MM.1S (cell line): ENCODE data around the gene CSTPP1.

Experiments used
- DNase-seq: peaks from one replicate; pipeline ENCODE4 v3.0.0-alpha.2; 2015
- H2AFZ ChIP-seq: fragments of 300-600 bp; sonication (generic); 2 replicates; pipeline ENCODE4 v1.6.0; 2016; ENCODE audit warnings: antibody characterized with exemption, low read length
- H3F3A ChIP-seq: fragments of 300-600 bp; sonication (generic); 2 replicates; pipeline ENCODE4 v1.6.1; 2016; ENCODE audit warnings: mild to moderate bottlenecking, antibody characterized with exemption, low read length, moderate library complexity, mixed read lengths; ENCODE audit not compliant: insufficient read depth
- H3K27ac ChIP-seq: fragments of 300-600 bp; sonication (generic); 2 replicates; pipeline ENCODE4 v1.5.1; 2016; ENCODE audit warnings: mild to moderate bottlenecking, low read length
- H3K27me3 ChIP-seq: fragments of 300-600 bp; sonication (generic); replicated peaks from 2 replicates; pipeline ENCODE4 v1.6.0; 2016; ENCODE audit warnings: low read length; ENCODE audit not compliant: insufficient read depth
- H3K36me3 ChIP-seq: fragments of 300-600 bp; sonication (generic); replicated peaks from 2 replicates; pipeline ENCODE4 v1.6.1; 2016; ENCODE audit warnings: mild to moderate bottlenecking, low read length, mixed read lengths; ENCODE audit not compliant: insufficient read depth
- H3K4me1 ChIP-seq: fragments of 300-600 bp; sonication (generic); 2 replicates; pipeline ENCODE4 v1.6.1; 2016; ENCODE audit warnings: low read length, mixed read lengths
- H3K4me2 ChIP-seq: fragments of 300-600 bp; sonication (generic); 2 replicates; pipeline ENCODE4 v1.6.0; 2016; ENCODE audit warnings: low read depth, low read length
- H3K4me3 ChIP-seq: fragments of 300-600 bp; sonication (generic); 2 replicates; pipeline ENCODE4 v1.5.1; 2016; ENCODE audit warnings: low read length, mixed read lengths
- H3K79me2 ChIP-seq: fragments of 300-600 bp; sonication (generic); 2 replicates; pipeline ENCODE4 v1.6.1; 2016; ENCODE audit warnings: mixed run types, low read length, mixed read lengths
- H3K9ac ChIP-seq: fragments of 300-600 bp; sonication (generic); 2 replicates; pipeline ENCODE4 v1.6.1; 2016; ENCODE audit warnings: low read length, mixed read lengths
- H3K9me2 ChIP-seq: fragments of 300-600 bp; sonication (generic); replicated peaks from 2 replicates; pipeline ENCODE4 v1.6.1; 2016; ENCODE audit warnings: mild to moderate bottlenecking, low read length, mixed read lengths; ENCODE audit not compliant: insufficient read depth
- H3K9me3 ChIP-seq: fragments of 300-600 bp; sonication (generic); replicated peaks from 2 replicates; pipeline ENCODE4 v1.6.1; 2016; ENCODE audit warnings: mild to moderate bottlenecking, low read length, mixed read lengths; ENCODE audit not compliant: insufficient read depth
- H4K20me1 ChIP-seq: fragments of 300-600 bp; sonication (generic); 2 replicates; pipeline ENCODE4 v1.6.1; 2016; ENCODE audit warnings: mild to moderate bottlenecking, low read length, moderate library complexity, mixed read lengths; ENCODE audit not compliant: insufficient read depth
- EZH2 ChIP-seq: fragments of 300-600 bp; sonication (generic); optimal IDR thresholded peaks from 2 replicates; pipeline ENCODE3; 2017; ENCODE audit warnings: low read depth, mild to moderate bottlenecking, antibody characterized with exemption, low read length, mixed read lengths
- EZH2phosphoT487 ChIP-seq: fragments of 300-600 bp; sonication (generic); IDR thresholded peaks from 2 replicates; pipeline ENCODE4 v1.6.1; 2018; ENCODE audit warnings: antibody characterized with exemption, low read length
- TF ChIP-seq, protein P1 (sequence below): fragments of 300-600 bp; sonication (generic); IDR thresholded peaks from 2 replicates; pipeline ENCODE4 v1.5.1; 2016; ENCODE audit warnings: antibody characterized with exemption, low read length, mixed read lengths

The CSTPP1 gene

DNA sequence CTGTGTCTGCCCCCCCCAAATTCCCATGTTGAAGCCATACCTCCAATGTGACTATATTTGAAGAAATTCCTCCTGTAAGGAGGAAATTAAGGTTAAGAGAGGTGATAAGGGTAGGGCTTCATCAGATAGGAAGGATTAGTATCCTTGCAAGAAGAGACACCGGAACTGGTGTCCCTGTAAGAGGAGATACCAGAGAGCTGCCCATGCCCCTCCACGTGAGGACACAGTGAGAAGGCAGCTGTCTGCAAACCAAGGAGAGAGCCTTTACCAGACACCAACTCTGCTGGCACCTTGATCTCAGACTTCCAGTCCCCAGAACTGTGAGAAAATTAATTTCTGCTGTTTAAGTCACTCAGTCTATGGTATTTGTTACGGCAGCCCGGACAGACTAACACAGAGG lies 130.8 kb downstream of the CSTPP1 start:
- H2AFZ ChIP-seq, result no peak overlapping the region
- TF ChIP-seq, protein P1, sequence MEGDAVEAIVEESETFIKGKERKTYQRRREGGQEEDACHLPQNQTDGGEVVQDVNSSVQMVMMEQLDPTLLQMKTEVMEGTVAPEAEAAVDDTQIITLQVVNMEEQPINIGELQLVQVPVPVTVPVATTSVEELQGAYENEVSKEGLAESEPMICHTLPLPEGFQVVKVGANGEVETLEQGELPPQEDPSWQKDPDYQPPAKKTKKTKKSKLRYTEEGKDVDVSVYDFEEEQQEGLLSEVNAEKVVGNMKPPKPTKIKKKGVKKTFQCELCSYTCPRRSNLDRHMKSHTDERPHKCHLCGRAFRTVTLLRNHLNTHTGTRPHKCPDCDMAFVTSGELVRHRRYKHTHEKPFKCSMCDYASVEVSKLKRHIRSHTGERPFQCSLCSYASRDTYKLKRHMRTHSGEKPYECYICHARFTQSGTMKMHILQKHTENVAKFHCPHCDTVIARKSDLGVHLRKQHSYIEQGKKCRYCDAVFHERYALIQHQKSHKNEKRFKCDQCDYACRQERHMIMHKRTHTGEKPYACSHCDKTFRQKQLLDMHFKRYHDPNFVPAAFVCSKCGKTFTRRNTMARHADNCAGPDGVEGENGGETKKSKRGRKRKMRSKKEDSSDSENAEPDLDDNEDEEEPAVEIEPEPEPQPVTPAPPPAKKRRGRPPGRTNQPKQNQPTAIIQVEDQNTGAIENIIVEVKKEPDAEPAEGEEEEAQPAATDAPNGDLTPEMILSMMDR, result no peak
- TF ChIP-seq EZH2phosphoT487 (no peak), EZH2 (no peak)
- H3K27ac ChIP-seq, result no peak overlapping the region
- H3K9me2 ChIP-seq, result no peaks in the 10 kb centered on the region
- no peak overlapping the region for H3K4me2 ChIP-seq
- no peaks in the 10 kb centered on the region for H3K27me3 ChIP-seq
- no peak for DNase-seq
- H4K20me1 ChIP-seq, result no peaks in the 10 kb centered on the region
- H3K79me2 ChIP-seq, result no peaks in the 10 kb centered on the region
- H3K4me1 ChIP-seq, result peaks cover 6% of the 10 kb centered on the region
- H3K36me3 ChIP-seq, result no peaks in the 10 kb centered on the region
- H3K9me3 ChIP-seq, result no peaks in the 10 kb centered on the region
- no peak overlapping the region for H3K9ac ChIP-seq
- no peaks in the 10 kb centered on the region for H3F3A ChIP-seq
- no peak overlapping the region for H3K4me3 ChIP-seq

DNA sequence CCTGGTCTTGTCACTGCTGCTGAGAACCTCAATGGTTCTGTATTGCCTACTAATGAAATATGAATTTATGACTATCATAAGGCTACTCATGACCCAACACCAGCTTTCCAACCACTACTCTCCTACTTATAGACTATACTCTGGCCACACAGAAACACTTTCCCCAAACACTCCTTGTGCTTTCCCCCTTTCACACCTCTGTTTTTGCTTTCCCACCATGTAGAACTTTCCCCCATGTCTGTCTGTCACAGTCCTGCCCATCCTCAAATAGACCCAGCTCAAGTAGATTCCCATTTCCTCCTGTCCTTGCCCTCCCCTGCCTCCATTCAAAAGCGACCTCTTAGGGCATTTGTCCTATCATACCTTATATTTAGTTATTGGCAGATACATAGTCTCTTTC lies 134.2 kb downstream of the CSTPP1 start:
- H3K36me3 ChIP-seq, result no peaks in the 10 kb centered on the region
- no peaks in the 10 kb centered on the region for H3K4me1 ChIP-seq
- H3F3A ChIP-seq, result no peaks in the 10 kb centered on the region
- no peak overlapping the region for H3K4me3 ChIP-seq
- no peak for DNase-seq
- H3K9me3 ChIP-seq, result no peaks in the 10 kb centered on the region
- no peak overlapping the region for H3K9ac ChIP-seq
- H3K27ac ChIP-seq, result no peak overlapping the region
- no peaks in the 10 kb centered on the region for H3K79me2 ChIP-seq
- no peaks in the 10 kb centered on the region for H4K20me1 ChIP-seq
- TF ChIP-seq EZH2 (no peak), EZH2phosphoT487 (no peak)
- TF ChIP-seq, protein P1, result no peak
- no peak overlapping the region for H2AFZ ChIP-seq
- H3K9me2 ChIP-seq, result no peaks in the 10 kb centered on the region
- no peak overlapping the region for H3K4me2 ChIP-seq
- no peaks in the 10 kb centered on the region for H3K27me3 ChIP-seq

DNA sequence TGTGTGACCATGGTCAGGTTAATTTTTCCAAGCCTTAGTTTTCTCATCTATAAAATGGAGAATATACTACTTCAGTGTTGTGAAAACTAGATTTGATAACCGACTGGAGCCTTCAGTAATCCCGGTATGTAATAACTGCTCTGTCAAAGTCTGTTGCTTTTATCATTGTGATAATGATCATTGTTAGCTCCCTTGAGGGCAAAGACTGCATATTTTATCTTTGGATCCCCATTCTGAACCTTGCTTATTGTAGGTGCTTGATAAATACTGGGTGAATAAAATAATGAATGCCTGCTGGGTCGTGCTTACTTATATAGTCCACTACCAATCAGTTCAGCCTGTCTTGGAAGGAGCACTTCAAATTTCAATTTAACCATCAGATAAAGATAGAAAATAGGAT lies 134.8 kb downstream of the CSTPP1 start:
- no peaks in the 10 kb centered on the region for H3K27me3 ChIP-seq
- H3K9ac ChIP-seq, result no peak overlapping the region

More for the DNA sequence above, 134.8 kb downstream of the CSTPP1 start:
- Histone ChIP-seq H4K20me1 (no peaks in the 10 kb centered on the region), H2AFZ (no peak overlapping the region), H3K4me2 (no peak overlapping the region), H3F3A (no peaks in the 10 kb centered on the region), H3K27ac (no peak overlapping the region), H3K4me3 (no peak overlapping the region), H3K9me2 (no peaks in the 10 kb centered on the region), H3K36me3 (no peaks in the 10 kb centered on the region), H3K9me3 (no peaks in the 10 kb centered on the region), H3K79me2 (no peaks in the 10 kb centered on the region), H3K4me1 (no peaks in the 10 kb centered on the region)
- no peak for DNase-seq
- TF ChIP-seq, protein P1, result no peak
- no peak for TF ChIP-seq EZH2
- TF ChIP-seq EZH2phosphoT487, result no peak
